DMS153 treated with DMSO at 0.1 percent for 48 hours (cell line): Measurements from ENCODE around the gene SART3.
"Not testable (repeated sequence)": the region's sequence is repeated elsewhere in the genome, so short reads cannot be mapped to it uniquely, and the experiment has no call there.

Experiments used
- DNase-seq: peaks from one replicate; lab custom pipeline; 2025; ENCODE audit not compliant: unreplicated experiment; lab: John Stamatoyannopoulos, UW

SART3 gene

DNA sequence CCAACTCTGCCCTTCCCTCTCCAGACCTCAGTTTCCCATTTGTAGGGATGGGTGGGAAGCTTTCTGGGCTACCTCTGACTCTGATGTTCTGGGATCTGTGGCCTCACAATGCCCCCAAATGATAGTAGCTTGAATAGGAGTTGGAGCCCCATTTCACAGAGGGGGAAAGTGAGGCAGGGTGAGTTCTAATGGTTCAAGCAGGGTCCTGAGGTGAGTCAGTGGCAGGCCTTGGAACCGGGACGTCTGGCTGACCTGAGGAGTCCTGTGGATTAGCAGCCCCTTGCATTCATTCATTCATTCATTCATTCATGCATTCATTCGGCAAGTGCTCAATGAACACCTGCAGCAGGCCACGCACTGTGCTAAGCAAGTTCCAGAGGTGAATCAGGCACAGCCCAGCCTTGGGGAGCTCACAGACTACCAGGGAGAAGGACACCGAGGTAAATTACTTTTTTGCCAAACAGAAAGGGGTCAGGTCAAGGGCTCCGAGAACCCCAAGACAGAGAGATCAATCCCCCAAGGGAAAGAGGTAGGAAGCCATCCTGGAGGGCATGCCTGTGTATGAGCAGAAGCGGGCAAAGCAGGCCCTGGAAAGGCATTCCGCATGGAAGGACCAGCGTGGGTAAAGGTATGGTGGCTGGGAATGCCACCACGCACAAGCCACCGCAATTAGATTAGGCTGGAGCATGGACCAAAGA is 37.7 kb upstream of the SART3 start:
- no peak for DNase-seq

DNA sequence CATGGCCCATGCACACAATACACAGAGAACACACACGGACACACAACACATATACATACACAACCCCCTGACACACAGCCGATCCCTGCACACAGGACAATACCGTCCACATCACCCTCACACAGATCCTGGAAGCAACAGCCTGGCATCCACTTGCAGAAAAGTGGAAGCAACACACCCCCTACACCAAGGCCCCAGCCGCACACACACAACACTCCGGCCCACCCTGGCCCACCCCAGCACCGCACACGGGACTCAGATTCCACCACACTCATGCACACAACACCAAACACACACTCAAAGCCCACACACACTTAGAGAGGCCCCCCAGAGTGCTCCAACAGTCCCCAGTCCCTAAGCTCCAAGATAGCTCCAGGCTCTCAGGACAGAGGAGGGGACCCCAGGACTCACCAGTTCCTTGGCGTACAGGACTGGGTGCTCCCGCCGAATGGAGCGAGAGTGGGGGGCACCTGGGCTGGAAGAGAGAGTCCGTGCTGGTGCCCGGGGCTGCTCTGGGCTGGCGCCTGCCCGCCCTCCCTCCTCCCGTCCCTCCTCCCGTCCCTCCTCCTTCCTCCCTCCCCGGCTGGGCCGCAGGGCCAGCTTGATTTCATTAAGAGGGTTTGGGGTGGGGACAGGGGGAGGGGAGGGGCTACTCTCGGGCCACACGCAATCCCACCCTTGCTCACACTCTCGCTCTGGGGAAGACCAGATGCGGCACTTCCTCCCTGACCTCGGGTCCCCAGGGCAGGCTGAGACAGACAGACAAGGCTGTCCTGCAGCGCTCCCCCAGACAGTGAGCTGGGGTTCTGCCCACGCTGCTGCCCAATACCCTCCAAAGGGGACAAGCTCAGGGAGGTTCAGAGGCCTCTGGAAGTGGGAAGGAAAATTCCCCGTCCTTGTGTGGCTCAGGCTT is 36.8 kb upstream of the SART3 start, which contains the start of gene TMEM119:
Gene TMEM119, minus strand, starts transcription at position 526 of the 913 bp plus-strand sequence. CDS start 5,701 bp downstream, outside the sequence.
- no peak for DNase-seq

DNA sequence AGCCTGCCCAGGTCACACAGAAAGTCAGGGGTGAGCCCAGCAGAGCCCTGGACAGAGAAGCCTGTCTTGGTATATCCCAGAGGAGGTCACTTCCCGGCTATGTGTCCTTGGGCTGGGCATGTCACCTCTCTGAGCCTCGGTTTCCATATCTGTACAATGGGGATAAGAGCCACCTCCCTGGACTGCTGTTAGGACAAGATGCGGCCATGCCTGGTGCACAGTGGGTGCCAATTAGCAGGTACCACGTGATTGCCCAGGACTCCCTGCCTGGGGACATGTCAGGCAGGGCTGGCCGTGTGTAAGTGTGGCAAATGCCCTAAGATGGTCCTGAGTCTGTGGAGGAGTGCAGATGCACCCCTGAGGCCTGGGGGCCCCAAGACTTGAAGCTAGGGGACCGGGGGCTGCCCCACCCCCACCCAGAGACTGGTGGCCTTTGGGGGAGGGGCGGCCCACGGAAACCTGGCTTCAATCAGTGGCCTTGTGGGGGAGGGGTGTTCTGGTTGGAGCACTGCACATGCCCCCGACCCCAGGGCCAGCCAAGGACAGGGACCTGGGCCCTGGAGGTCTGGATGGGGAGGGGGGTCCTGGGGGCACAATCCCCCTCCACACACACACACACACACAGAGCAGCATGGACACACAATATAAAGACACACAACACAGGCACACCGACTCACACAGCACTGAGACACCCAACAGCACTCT is 36.0 kb upstream of the SART3 start:
- DNase-seq: no peak

DNA sequence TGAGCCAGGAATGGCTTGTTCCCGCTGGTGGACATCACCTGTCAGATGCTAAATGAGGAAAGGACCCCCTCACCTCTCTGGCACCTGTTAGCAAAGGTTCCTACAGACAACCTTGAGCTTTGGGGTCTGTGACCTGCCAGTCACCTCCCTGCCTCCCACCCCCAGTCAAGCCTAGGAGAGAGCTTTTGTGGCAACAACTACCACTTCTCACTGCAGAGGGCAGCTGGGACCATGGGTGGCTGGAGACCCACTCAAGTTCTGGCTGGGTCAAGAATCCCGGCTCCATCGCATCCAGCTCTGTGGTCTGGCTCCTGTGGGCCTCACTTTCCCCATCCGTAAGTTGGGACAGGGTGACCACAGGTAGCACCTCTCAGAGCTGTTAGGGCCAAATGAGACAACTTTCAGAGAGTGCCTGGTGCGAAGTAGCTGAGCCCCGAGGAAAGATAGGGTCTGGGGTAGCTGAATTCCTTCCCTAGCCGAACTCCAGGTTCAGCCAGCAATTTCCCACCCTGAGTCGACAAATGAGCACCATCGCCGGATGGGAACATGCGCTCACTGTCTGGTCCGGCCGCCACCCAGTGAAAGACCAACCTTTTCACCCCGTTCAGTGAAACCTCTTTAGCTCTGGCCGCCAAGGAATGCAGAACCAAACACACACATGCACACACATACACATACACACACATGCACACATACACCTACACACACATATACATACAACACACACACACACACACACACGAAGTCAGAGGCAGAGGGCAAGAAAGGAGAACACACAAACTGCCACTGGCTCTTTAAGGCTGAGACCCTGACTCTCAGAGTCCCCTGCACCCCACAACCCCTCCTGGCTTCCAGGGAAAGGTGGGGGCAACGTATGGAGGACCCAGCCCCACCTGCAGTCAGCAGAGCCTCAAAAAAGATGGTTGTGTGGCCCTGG is 35.0 kb upstream of the SART3 start:
- DNase-seq: no peak

DNA sequence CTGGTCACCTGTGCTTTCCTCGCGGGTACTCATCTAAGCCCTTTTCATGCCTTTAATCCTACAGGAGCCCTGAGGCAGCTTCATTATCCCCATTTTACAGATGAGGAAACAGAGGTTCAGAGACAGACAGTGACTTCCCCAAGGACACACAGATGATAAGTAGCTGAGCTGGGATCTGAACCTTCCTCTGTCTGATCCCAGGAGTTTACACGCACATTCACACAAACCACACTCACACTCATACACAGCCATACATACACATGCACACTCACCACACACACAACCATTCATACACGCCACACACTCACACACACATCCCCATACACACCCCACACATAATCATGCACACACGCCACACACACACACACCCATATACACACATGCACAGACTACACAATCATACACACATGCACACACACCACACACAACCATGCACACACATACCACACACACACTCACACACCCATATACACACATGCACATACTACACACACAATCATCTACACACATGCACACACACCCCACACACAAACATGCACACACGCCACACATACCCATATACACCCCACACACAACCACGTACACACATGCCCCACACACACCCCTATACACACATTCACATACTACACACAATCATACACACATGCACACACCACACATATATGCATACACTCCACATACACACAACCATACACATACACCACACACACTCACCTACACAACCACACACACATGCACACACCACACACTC is 34.2 kb upstream of the SART3 start:
- DNase-seq: no peak

DNA sequence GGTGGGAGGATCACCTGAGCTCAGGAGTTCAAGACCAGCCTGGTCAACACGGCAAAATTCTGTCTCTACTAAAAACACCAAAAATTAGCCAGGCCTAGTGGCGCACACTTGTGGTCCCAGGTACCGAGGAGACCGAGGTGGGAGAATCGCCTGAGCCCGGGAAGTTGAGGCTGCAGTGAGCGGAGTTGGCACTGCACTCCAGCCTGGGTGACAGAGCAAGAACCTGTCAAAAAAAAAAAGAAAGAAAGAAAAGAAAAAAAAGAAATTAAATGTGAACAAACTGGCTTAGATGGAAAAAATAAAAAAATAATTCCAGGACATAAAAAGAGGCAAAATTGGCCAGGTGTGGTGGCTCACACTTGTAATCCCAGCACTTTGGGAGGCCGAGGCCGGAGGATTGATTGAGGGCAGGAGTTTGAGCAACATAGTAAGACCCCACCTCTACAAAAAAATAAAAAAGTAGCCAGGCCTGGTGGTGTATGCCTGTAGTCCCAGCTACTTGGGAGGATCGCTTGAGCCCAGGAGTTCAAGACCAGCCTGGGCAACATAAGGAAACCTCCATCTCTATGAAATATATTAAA is 33.4 kb upstream of the SART3 start:
- DNase-seq: no peak

DNA sequence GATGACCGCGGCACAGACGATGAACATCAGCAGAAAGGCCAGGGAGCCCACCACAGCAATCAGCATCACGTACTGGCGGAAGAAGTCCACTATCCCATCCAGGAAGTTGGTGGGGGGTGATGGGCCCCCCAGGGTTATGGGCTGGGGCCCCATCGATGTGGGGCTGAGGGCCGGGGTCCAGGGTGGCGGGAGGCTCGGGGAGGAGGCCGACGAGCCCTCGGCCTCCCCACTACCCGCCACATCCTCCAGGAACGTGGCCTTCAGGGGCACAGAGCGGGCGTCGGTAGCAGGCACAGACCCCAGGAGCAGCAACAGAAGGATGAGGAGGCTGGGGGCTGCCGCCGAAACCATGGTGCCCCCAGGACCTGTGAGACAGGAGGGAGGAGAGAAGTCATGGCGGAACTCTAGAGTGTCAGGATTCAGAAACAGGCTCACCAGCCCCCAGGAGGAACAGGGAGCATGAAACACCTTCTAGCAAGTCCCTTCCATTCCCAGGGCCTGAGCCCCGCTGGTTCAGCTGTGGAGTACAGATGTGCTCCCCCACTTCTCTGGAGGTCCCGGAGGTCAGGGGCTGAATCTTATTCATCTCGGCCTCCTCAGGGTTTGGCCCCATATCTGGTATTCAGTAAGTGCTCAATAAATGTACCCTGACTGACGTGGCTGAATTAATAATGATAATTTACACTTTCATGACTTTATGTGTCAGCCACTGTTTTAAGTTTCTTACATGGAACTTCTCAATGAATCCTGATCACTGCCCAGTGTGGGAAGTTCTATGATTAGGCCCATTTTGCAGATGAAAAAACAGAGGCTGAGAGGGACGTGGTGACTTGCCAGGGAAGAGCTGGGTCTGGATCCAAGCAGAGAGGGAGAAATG is 31.3 kb upstream of the SART3 start:
- DNase-seq: no peak

DNA sequence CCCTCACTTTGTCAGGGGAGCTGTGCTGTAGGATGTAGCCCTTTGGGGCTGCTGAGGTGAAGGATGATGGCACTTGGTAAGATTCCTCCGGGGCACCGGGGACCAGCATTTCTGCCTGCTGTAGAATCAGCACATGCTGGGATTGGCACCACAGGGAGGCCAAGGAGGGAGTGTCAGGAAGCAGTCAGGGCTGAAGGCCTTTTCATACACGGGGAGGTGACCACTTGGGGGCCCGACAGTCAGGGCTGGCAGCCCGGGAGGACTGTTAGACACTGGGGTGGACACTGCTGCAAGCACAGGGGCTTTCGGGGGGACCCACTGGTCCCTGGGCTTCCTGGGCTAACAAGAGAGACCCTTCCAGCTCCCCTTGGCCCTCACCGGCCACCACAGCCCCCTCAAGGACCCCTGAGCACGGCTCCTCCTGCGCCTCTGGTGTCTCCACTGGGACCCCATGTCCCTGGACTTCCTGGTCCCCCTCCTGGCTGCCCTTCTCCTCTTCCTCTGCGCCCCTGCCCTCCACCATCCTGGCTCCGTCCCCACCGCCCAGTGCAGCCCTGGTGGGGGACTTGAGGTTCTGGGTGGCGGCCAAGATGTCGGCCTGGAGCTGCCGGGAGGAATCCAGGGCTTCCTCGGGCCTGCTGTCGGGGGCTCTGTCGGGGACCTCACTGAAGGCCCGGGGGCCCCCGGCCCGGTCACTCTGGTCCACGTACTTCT is 30.5 kb upstream of the SART3 start:
- DNase-seq: no peak

DNA sequence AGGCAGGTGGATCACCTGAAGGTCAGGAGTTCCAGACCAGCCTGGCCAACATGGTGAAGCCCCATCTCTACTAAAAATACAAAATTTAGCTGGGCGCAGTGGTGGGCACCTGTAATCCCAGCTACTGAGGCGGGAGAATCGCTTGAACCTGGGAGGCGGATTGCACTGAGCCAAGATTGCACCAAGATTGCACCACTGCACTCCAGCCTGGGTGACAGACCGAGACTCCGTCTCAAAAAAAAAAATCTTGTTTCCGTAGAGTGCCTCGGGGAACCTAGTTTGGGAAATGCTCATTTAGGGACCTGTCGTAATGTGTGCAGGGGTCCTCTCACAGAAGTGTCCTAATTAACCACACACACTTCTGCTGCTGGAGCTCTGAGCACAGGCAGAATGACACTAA is 29.5 kb upstream of the SART3 start:
- DNase-seq: not testable (repeated sequence)

DNA sequence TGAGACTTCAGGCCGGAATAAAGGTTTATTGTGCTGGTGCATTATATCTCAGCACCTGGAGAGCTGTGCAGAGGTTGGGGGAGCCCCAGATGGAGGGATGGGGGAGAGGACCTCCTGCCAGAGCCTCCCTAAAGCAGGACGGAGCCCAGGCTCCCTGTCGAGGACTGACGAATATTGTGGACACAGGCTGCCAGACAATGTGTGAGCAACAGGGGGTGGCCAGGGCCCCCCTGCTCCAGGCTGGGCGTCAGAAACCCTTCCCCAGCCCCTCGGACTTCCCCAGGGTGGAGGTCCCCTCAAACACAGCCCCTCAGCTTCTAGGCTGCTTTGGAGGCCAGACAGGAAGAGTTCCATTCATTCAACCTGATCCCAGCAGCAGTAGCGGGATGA is 28.9 kb upstream of the SART3 start:
- DNase-seq: no peak

DNA sequence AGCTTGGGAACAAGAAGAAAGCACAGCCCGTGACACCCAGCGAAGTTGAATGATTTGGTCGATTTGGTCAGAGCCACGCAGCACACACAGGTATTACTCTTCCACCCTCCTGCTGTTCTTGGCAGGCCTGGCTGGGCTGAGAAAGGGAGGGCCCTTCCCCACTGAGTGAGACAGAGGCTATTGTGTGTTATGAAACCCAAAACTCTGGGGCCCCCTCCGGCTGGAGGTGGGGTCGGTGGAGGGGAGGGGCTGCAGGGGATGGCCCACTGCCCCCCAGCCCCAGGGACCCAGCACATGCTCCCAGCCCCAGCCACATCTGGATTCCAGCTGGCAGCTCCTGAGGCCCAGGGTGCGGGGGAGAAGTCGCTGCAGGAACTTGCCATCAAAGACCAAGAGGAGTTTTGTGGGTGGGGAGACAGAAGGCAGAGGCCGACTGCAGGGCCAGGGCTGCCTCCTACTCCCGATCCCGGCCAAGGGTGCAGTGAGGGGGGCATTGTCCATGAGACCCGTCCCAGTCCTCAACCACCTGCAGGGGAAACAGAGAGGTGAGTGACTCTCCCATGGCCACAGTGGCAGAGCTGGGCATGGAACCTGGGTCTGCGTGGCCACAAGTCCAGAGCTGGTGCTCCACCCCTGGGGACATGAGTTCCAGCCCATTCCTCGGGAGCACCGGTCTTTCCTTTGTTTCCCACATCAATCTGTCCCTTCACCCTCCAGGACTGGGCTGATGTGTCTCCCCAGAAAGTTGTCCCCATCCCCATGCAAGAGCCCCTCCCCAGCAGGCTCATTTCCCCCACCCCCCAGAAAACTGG is 28.3 kb upstream of the SART3 start:
- no peak for DNase-seq

DNA sequence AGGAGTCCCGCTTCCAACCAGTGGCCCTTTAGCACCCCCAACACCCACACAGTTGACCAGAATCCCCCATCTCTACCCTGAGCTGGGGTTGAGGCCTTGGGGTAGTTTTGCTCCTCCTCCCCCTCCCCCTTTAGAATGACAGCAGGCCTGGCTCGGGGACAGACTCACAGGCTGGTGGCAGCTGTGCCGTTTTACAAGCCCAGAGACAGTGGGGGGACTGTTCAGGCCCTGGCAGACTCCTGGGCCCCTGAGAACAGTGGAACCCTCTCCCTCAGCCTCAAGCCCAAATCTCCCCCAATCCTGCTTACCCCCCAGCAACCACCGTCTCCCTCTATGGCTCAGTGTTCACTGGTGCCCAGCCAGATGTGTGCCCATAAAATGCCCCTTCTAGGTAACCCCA is 26.9 kb upstream of the SART3 start:
- DNase-seq: no peak

DNA sequence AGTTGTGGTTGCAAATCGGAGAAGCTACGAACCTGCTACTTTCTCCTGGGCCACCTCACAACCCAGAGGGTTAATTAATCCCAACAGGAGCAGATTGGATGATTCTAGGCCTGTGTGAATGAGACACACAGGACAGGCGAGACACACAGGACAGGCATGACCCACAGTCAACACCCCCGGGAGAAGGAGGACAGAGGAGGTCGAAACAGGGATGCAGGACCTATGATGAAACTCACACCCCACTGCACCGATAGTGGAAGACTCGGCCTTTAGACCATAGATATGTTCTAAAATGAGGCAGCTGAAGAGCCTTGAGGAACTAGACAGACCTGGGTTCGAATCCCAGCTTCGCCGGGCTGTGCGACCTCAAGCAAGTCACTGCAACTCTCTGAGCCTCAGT is 25.3 kb upstream of the SART3 start:
- DNase-seq: no peak

DNA sequence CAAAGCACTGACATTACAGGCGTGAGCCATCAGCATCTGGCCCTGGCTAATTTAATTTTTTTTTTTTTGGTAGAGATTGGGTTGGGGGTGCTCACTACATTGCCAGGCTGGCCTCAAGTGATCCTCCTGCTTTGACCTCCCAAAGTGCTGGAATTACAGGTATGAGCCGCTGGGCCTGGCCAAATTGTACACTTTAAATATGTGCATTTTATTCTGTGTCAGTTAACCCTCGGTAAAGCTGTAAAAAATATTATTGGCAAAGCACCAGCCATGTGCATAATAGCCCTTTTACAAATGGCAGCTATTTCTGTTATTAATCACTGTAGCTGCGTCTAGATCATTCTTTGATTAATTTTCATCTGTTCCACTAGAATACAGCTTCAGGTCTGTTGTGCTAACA is 24.9 kb upstream of the SART3 start:
- no peak for DNase-seq

DNA sequence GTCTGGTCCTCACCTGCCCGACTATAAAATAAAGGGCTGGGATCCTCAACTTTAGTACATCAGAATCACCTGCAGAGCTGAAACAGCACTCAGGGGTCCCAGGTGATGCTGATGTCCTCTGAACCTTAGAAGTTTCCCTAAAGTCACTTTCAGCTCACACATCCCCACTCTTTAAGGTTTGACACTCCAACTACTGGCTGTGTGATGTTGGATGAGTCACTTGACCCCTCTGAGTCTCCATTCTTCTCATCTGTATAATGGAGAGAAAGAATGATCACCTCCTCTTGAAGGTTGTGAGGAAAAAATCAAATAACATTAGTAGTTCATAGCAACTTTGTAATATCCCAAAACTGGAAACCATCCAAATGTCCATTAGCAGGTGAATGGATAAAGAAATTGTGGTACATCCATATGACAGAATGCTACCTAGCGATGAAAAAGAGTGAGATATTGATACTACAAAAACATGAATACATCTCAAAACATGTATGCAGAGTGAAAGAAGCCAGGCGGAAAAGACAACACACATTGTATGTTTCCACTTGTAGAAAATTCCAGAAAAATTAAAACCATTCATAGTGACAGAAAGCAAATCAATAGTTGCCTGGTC is 23.6 kb upstream of the SART3 start:
- no peak for DNase-seq

DNA sequence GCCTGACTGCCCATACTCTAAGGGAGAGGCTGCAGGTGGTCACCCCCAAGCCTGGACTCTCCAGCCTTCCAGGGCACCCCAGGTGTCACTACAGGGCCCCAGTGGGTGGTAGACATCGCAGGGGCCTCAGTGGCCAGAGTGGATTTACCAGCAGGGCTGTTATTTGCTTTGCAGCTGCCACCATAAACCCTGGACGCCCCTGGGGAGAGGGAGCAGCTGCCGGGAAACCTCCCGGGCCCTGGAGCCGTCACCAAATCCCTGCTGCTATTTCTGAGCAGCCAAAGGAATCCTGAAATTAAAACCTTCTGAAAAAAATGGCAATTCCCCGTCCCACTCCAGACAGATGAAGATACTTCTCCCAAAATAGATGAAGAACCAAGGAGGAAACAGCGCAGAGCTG is 23.0 kb upstream of the SART3 start:
- no peak for DNase-seq
